PC-9 (cell line): ENCODE data around the gene ATP11A. TPM values are rescaled to one million over a fixed set of nuclear protein-coding genes. Genes with fewer than 3 reads are reported as not detected.
A peak's percentile ranks its signal among the peaks of the same experiment; 100 is the strongest.

Experiments used
- BruUV-seq: library from RNA; stranded (reverse); fragments of 400-500 nt; replicated peaks from 2 replicates; lab custom pipeline; 2021; lab: Mats Ljungman, UMichigan
- CTCF ChIA-PET: fragments of 300-600 bp; sonication (Branson Sonifier 250); formaldehyde crosslinking; loops from one replicate; lab custom pipeline; 2022; ENCODE audit warnings: antibody characterized with exemption; lab: Charles Lee
- POLR2A ChIA-PET: fragments of 300-600 bp; sonication (Branson Sonifier 250); formaldehyde crosslinking; loops from one replicate; lab custom pipeline; 2022; ENCODE audit warnings: antibody characterized with exemption; ENCODE audit not compliant: unreplicated experiment; lab: Charles Lee
- DNase-seq, 2 experiments: peaks; one replicate each; pipeline versions ENCODE4 v3.0.0 to v3.0.0-alpha.2; 2015 to 2022; ENCODE audit warnings: mixed read lengths in 1 of 2
- H2AFZ ChIP-seq: fragments of 200-600 bp; sonication (generic); 2 replicates; pipeline ENCODE4 v1.8.1; 2017; ENCODE audit warnings: antibody characterized with exemption
- H3F3A ChIP-seq: fragments of 200-600 bp; sonication (generic); 2 replicates; pipeline ENCODE4 v1.8.1; 2017; ENCODE audit warnings: antibody characterized with exemption, mild to moderate bottlenecking, low read depth; ENCODE audit not compliant: insufficient read depth
- H3K27ac ChIP-seq: fragments of 200-600 bp; sonication (generic); 2 replicates; pipeline ENCODE4 v1.6.1; 2016; ENCODE audit warnings: mixed run types
- H3K27me3 ChIP-seq: fragments of 200-600 bp; sonication (generic); 2 replicates; pipeline ENCODE4 v1.6.1; 2016; ENCODE audit warnings: low read depth, mixed run types; ENCODE audit not compliant: insufficient read depth
- H3K36me3 ChIP-seq: fragments of 200-600 bp; sonication (generic); 2 replicates; pipeline ENCODE4 v1.6.1; 2016; ENCODE audit warnings: low read depth, mixed run types
- H3K4me1 ChIP-seq: fragments of 200-600 bp; sonication (generic); replicated peaks from 2 replicates; pipeline ENCODE4 v1.6.1; 2016; ENCODE audit warnings: mixed run types; ENCODE audit not compliant: insufficient read depth
- H3K4me2 ChIP-seq: fragments of 200-600 bp; sonication (generic); 2 replicates; pipeline ENCODE4 v1.6.1; 2017; ENCODE audit warnings: mixed run types
- H3K4me3 ChIP-seq: fragments of 200-600 bp; sonication (generic); 2 replicates; pipeline ENCODE4 v1.6.1; 2016; ENCODE audit warnings: mixed run types
- H3K79me2 ChIP-seq: fragments of 200-600 bp; sonication (generic); 2 replicates; pipeline ENCODE4 v1.6.1; 2017; ENCODE audit warnings: low read depth, mixed run types
- H3K9me2 ChIP-seq: fragments of 200-600 bp; sonication (generic); 2 replicates; pipeline ENCODE4 v1.8.1; 2017; ENCODE audit warnings: mild to moderate bottlenecking; ENCODE audit not compliant: insufficient read depth
- H3K9me3 ChIP-seq: fragments of 200-600 bp; sonication (generic); 2 replicates; pipeline ENCODE4 v1.8.1; 2016; ENCODE audit warnings: low read depth; ENCODE audit not compliant: insufficient read depth
- H4K20me1 ChIP-seq: fragments of 200-600 bp; sonication (generic); 2 replicates; pipeline ENCODE4 v1.8.1; 2017; ENCODE audit not compliant: insufficient read depth
- EZH2 ChIP-seq: fragments of 200-600 bp; sonication (generic); IDR thresholded peaks from 2 replicates; pipeline ENCODE4 v1.8.0; 2017; ENCODE audit warnings: antibody characterized with exemption, low read depth
- intact Hi-C: fragments of 100-400 bp; cut with micrococcal nuclease; formaldehyde crosslinking; loops from one replicate; pipeline ENCODE4 v1.10.0; 2022; ENCODE audit not compliant: unreplicated experiment
- total RNA-seq: library from RNA; stranded (reverse); gene quantifications from 2 replicates; pipeline ENCODE4 v1.2.3, GENCODE V29; 2021
- TF ChIP-seq, protein P1 (sequence below): fragments of 200-600 bp; sonication (generic); conservative IDR thresholded peaks from 2 replicates; pipeline ENCODE4 v1.6.1; 2017; ENCODE audit warnings: mixed run types, antibody characterized with exemption, mild to moderate bottlenecking, moderate library complexity

Gene ATP11A
- total RNA-seq, 1 experiment from 2014 or later = 92.2 TPM

GRCh38 chr13:112761701-112762689, 72.2 kb downstream of the ATP11A start:
- Histone ChIP-seq H3K9me3 (no peaks in the 10 kb centered on the region), H3K79me2 (peaks cover 32% of the 10 kb centered on the region), H2AFZ (no peak overlapping the region), H3K4me1 (peaks cover 35% of the 10 kb centered on the region), H3K36me3 (no peaks in the 10 kb centered on the region), H3K9me2 (no peaks in the 10 kb centered on the region), H3K4me2 (peak overlapping the region; percentile 46), H3F3A (peaks cover 9% of the 10 kb centered on the region; the same call in 1 of the 2 replicates), H3K27ac (peak overlapping the region; percentile 31; the same call in 1 of the 2 replicates), H3K4me3 (no peak overlapping the region), H3K27me3 (no peaks in the 10 kb centered on the region), H4K20me1 (peaks cover 11% of the 10 kb centered on the region; the same call in 1 of the 2 replicates)
- intact Hi-C loops = no loop called here
- peak; percentile 13 to 79 for DNase-seq
- CTCF ChIA-PET = no interaction called here
- POLR2A ChIA-PET = interaction anchor here (0.6 kb wide), 1 partner anchor 71 kb away, joined by 5 read pairs; no protein-coding TSS in a partner anchor
- no TSS peak for BruUV-seq
- TF ChIP-seq, protein P1, sequence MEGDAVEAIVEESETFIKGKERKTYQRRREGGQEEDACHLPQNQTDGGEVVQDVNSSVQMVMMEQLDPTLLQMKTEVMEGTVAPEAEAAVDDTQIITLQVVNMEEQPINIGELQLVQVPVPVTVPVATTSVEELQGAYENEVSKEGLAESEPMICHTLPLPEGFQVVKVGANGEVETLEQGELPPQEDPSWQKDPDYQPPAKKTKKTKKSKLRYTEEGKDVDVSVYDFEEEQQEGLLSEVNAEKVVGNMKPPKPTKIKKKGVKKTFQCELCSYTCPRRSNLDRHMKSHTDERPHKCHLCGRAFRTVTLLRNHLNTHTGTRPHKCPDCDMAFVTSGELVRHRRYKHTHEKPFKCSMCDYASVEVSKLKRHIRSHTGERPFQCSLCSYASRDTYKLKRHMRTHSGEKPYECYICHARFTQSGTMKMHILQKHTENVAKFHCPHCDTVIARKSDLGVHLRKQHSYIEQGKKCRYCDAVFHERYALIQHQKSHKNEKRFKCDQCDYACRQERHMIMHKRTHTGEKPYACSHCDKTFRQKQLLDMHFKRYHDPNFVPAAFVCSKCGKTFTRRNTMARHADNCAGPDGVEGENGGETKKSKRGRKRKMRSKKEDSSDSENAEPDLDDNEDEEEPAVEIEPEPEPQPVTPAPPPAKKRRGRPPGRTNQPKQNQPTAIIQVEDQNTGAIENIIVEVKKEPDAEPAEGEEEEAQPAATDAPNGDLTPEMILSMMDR = no peak
- TF ChIP-seq EZH2 = no peak

- H2AFZ ChIP-seq = no peak overlapping the region
- H3K9me2 ChIP-seq = no peaks in the 10 kb centered on the region
- no peak overlapping the region for H3K4me2 ChIP-seq
- peaks cover 9% of the 10 kb centered on the region; the same call in 1 of the 2 replicates for H3F3A ChIP-seq
- no TSS peak for BruUV-seq
- no peaks in the 10 kb centered on the region for H3K27me3 ChIP-seq
- H4K20me1 ChIP-seq = peaks cover 9% of the 10 kb centered on the region; the same call in 1 of the 2 replicates
- 0 out of 2 replicates have a peak overlapping the region, but pooled peaks have one; percentile 31 for H3K27ac ChIP-seq
- TF ChIP-seq, protein P1 = no peak
- TF ChIP-seq EZH2 = no peak
- no peaks in the 10 kb centered on the region for H3K36me3 ChIP-seq
- no peak for DNase-seq
- ChIA-PET POLR2A (no interaction called here), CTCF (no interaction called here)
- intact Hi-C loops = no loop called here
- peaks cover 32% of the 10 kb centered on the region for H3K79me2 ChIP-seq
- no peaks in the 10 kb centered on the region for H3K9me3 ChIP-seq
- H3K4me3 ChIP-seq = no peak overlapping the region
- peaks cover 35% of the 10 kb centered on the region for H3K4me1 ChIP-seq
Observed at GRCh38 chr13:112762690-112763080, 72.8 kb downstream of the ATP11A start.

GRCh38 chr13:112764028-112764427, 74.2 kb downstream of the ATP11A start:
- peaks cover 35% of the 10 kb centered on the region for H3K4me1 ChIP-seq
- H3K4me2 ChIP-seq = no peak overlapping the region
- no peak overlapping the region for H3K4me3 ChIP-seq
- H3K9me2 ChIP-seq = no peaks in the 10 kb centered on the region
- H3K27me3 ChIP-seq = no peaks in the 10 kb centered on the region
- BruUV-seq = no TSS peak
- no peaks in the 10 kb centered on the region for H3K36me3 ChIP-seq
- no peak overlapping the region for H3K27ac ChIP-seq
- CTCF ChIA-PET = no interaction called here
- no peaks in the 10 kb centered on the region for H3K9me3 ChIP-seq
- DNase-seq = no peak
- H3F3A ChIP-seq = peaks cover 9% of the 10 kb centered on the region; the same call in 1 of the 2 replicates
- TF ChIP-seq, protein P1 = no peak
- TF ChIP-seq EZH2 = no peak
- POLR2A ChIA-PET = no interaction called here
- H2AFZ ChIP-seq = no peak overlapping the region
- peaks cover 37% of the 10 kb centered on the region for H3K79me2 ChIP-seq
- H4K20me1 ChIP-seq = peaks cover 17% of the 10 kb centered on the region; the same call in 1 of the 2 replicates
- intact Hi-C loops = no loop called here
